ENCODE data around the gene GALNT17. TPM values are rescaled to one million over a fixed set of nuclear protein-coding genes. Genes with fewer than 3 reads are reported as not detected.

Gene GALNT17
- 0.36 TPM for total RNA-seq

DNA sequence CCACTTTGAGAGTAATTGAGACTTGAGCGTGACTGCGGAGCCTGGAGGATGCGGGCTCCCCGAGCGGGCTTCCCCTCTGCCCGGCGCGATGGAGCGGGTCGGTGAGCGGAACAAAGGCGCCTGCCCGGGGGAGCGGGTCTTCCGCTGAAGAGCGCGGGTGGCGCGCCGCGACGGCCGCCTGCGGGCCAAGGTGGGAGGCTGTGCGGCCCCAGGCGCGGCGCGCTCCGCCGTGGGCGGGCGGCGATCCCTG lies at the start of gene GALNT17:
GALNT17 (plus strand) TSS at position 18 of the 250 bp plus-strand sequence.
- no peak for ATAC-seq

DNA sequence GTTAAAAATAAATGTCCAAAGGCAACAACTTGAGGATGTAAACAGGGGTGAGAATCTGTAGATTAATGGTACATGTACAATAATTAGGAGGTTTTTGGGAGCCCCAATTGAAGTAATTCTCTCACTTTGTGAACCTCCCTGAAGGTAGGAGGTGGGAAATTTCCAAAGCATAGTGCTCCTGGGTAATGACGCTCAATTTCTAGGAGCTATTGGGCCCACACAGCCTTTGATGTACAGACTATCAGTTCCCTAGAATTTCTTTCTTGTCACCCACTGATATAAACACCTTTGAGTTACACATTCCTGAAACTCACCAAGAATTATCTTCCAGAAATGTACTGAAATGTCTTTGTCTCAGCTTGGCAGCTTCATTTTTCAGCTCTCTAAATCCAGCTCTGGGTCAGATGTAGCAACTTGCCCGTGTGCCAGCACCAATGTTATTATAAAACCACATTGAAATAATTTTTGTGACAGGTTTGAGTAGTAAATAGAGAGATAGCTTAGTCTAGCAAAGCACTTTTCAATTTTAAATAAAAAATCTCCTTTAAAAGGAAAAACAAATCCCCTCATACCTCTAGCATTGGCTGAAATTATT lies 36.6 kb upstream of the GALNT17 start:
- ATAC-seq: no peak

DNA sequence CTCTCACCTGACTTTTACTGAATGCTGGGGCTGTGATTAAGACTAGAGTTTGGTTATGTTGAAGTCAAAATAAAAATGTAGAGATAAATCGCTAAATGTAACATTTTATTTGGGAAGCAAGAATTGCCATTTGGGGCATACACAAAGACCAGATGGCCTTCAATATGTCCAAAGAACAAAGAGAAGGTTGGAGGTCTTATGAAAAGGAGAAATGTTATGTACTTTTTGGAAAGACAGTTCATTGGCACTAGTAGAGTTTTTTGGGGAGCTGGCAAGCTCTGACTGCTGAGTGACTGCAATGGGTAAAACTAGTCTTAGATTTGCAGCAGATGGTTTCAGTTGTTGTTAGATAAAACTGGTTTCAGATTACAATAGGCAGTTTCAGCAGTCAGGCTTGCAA lies 35.6 kb upstream of the GALNT17 start:
- ATAC-seq: no peak

DNA sequence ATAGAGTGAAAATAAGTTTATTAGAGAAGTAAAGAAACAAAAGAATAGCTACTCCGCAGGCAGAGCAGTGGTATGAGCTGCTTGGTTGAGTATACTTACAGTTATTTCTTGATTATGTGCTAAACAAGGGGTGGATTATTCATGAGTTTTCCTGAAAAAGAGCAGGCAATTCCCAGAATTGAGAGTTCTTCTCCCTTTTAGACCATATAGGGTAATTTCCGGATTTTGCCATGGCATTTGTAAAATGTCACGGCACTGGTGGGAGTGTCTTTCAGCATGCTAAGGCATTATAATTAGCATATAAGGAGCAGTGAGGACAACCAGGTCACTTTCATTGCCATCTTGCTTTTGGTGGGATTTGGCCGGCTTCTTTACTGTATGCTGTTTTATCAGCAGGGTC lies 25.7 kb upstream of the GALNT17 start:
- no peak for ATAC-seq

DNA sequence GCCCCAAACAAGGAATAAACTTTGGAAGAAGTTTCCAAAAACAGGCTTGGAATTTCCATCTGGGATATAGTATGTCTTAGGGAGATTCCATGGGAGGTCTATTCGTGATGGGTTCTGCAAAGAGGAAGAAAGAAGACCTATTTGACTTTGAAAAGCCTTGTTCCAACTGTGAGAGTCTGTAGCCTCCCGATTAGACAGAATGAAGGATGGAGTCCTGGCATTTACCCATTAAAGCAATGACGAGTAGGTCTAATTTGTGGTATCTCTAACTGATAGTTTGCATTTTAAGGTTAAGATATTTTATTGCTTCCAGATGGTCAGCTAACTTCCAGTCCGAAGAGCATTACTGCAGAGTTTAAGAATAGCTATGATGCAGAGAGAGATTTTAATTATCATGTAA lies 19.5 kb upstream of the GALNT17 start:
- no peak for ATAC-seq

DNA sequence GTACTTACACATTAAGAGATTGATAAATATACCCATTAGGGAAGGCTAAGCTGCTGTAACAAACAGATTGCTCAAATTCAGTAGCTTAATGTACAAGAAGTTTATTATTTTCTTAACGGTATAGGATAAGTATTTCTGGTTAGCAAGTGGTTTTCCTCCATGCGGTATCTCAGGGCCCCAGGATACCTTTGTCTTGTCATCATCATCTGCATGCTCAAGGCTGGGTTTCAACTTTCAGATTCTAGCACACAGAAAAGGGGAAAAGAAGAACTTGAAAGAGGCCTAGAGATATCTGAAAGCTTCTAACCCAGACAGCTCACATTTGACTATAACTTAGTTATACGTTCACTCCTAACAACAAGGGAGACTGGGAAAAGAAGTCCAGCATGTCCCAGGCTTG lies 11.8 kb upstream of the GALNT17 start:
- no peak for ATAC-seq

DNA sequence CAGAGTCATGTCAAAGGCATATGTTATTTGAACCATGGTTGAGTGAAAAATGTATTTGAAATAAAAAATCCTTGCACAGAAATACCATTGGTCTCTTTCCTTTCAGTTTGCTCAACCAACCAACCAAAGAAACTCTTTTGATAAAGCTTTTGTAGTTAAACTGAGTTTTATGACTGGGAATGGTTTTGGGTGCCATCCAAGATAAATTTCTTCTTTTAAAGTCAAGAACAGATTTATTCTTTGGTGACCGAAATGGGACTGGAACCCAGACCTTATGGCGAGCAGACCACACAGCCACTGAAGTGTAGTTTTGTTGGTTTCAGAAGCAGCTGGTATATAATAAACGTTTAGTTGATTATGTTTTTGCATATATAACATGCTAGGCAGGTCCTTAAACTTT lies 2.8 kb upstream of the GALNT17 start:
- no peak for ATAC-seq

DNA sequence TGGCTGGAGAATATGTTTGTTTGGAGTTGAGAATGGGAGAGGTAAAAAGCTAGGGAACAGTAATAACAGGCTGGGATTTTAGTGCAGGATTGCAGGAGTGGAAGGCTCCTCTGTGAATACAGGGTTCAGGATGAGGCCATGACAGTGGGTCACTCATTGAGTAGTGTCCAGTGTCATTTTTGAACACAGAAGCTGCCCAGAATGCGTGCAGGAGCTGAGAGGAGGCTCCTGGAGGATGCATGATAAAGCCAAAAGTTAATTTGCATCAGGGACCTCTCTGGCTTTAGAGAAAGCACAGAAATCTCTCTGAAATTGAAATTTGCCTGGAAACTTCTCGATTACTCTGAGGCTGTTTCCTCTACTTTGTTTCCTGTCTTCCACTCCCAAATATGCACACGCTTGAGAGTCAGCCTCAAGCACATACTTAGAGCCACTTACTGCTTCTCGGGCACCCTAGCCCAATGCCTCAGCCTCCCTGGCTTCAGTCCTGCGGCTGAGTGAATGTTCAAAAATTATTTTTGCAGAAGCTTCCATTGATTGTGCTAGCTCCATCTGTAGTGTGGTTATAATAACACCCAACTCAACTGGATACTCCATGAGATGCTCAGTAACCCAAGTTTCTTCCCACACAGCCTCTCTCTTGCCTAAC lies 1.8 kb upstream of the GALNT17 start:
- ATAC-seq: no peak

DNA sequence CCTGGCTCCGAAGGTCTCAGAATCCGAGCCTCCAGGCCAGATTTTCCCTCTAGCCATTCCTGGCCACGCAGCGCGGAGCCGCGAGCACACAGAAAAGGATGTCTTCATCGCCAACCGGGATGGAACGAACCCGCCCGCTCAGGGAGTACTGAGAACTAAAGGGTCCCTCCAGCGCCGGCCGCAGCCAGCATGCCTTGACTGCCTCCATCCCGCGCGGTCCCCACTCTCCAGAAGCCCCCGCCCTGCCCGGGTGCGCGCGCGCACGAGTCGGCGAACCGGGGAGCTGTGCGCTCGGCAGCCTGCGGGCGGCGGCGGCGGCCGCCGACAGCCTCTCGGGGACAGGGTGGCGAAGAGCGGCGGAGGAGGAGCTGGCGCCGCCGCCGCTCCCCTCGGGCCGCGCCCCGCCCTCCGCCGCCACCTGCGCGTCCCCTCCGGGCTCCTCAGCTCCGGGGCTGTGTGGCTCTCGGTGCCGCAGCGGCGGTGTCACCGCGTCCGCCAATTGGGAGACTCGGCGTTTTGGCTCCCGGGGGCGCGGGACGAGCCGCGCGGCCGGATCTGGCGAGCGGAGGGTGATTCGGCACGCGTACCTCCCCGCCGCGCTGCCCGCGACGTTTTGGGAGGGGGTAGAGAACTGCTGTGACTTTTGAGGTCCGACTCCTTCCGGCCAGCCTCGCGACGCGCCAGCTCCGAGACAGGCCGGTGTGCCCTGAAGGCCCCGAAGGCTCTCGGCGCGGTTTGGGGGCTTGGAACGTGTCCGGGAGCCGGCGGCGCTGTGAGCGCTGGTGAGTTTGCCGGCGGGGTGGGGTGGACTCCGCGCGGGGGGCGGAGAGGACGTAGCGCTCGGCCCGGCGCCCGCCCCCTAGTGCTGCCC lies 453 bp upstream of the GALNT17 start:
- ATAC-seq: no peak

DNA sequence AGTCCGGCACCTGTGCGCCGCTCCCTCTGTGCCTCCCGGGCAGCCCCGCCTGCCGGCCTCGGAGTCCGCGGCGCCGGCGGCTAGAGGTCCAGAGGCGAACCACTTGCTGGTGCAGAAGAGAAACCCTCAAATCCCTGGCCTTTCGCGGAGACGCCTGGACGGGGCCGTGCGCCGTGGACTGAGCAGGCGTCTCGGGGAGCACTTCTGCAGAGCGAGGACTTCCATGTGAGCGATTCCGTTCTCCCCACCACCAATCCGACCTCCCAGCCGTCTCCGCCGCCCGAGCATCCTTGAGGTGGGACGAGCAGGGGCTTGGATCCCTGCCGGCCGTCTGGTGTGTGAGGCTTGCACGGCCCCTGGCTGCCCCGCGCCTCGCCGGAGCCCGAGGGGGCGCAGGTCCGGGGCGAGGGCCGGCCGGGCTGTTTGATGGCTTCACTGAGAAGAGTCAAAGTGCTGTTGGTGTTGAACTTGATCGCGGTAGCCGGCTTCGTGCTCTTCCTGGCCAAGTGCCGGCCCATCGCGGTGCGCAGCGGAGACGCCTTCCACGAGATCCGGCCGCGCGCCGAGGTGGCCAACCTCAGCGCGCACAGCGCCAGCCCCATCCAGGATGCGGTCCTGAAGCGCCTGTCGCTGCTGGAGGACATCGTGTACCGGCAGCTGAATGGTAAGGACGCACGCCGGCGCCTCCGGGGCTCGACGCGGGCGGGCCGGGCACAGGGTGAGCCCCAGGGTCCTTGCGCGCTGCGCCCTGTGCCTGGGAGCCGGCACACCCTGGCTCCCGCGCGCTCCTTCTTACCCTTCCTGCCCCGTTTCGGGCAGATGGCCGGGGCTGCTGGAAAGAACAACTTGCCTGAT lies 660 bp downstream of the GALNT17 start:
- ATAC-seq: no peak

DNA sequence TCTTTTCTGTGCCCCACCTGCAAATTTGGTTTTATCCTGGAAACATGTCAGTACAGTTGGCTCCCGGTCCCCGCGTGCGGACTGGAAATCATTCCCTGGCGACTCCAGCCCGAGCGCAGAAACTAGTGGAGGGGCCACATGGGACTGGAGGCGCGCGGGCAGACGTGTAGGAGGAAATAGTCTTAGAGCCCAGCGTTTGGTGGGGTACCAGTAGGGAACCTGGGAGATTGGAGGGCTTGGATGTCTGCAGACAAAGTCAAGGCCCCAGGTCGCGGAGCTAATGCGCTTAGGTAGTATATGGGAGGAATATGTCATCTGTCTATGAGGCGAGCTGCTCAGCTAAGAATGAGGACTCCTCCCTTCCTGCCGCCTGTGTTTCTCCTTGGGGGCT lies 1.3 kb downstream of the GALNT17 start:
- no peak for ATAC-seq

DNA sequence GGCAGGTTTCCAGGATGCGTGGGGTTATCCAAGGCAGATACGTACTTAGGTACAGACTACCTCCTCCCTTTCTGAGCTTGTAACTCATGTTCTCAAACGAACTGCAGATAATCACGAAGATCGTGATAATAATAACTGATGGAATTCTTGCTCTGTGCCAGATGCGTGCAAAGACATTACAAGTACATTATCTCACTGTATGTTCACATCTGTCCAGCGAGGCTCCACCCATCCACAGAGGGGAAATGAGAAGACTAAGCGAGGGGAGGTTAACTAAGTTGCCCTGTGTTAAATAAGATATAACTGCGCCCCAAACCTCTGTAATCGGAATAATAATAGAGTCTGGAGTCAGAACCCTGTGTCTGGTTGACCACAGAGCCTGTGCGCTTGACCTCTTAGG lies 1.9 kb downstream of the GALNT17 start:
- ATAC-seq: no peak

DNA sequence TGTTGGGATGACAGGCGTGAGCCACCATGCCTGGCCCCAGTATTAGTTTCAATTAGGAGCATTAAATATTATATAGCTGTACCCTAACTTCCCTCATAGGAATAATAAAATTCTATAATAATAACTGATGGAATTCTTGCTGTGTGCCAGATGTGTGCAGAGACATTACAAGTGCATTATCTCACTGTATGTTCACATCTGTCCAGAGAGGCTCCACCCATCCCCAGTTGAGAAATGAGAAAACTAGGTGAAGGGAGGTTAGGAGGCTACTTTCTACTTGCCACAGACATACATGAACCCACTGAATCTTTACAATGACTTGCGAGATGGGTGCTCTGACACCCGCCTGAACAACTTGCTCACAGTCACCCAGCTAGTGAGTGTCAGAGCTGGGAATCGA lies 3.2 kb downstream of the GALNT17 start:
- ATAC-seq: no peak

DNA sequence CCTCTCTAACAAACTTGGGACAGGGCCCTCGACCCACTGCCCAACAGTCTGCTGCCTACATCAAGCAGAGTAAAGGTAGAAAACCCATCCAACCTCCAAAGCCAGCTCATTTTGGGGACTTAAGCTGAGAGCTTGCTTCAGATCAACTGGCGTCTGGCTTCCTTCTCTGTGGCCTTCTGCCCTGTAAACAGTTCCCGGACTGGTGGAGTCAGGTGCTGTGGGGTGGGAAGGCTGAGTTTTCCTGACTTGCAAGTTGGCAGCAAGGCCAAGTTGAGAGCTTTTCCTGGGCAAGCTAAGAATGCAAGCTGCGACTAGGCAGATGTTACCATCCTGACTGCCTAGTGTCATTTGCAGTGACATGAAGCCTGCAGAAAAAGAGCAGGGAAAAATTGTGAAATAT lies 3.7 kb downstream of the GALNT17 start:
- ATAC-seq: no peak

DNA sequence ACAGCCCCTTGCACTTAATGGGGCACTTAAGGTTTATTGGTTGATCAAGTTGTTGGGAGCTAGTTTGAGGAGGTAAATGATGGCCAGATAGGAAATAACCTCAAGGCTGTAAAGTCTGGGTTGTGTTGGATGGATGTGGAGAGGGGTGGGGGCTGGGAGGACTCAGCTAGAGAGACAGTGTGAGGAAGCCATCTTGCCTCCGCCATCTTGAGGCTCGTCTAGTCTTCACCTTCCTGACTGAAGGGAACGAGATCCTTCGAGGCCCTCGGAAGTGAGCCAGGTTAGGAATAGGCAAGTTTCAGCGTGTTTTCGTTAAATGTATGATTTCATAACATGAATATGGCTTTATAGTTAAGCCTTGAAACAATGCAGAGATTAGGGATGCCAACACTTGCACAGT lies 5.5 kb downstream of the GALNT17 start:
- no peak for ATAC-seq

DNA sequence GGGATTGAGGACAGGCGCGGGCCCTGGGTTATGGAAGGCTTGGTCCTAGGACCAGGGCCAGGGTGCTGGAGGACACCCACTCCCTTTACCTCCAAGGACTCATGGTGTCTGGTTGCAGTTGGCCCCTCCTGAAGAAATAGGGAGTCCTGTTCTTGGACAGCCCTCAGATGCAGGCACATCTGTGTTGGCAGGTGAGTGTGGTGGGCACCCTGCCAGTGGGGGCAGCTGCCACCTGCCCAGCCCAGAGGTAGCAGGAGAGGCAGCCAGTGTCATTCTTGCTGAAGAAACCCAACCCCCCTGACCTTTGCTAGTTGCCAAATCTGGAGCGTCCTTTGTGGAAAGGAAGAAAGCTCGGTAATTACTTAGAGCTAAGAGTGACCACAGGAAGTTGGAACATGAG lies 8.3 kb downstream of the GALNT17 start:
- ATAC-seq: no peak

DNA sequence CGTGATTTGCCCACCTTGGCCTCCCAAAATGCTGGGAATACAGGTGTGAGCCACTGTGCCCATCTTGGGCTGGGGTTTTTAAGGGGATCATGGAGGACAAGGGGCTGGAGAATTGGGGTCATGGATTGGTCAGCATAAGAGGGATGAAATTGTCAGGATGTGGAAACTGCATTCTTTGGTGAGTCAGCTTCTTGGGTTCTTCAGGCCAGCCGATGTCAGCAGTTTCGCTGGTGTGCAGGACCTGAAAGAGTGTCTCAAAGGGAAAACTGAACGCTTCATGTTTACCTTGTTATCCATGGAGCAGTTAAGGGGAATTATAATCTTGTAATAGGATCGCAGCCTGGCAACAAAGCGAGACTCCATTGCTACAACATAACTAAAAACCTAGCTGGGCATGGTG lies 13.0 kb downstream of the GALNT17 start:
- ATAC-seq: no peak

DNA sequence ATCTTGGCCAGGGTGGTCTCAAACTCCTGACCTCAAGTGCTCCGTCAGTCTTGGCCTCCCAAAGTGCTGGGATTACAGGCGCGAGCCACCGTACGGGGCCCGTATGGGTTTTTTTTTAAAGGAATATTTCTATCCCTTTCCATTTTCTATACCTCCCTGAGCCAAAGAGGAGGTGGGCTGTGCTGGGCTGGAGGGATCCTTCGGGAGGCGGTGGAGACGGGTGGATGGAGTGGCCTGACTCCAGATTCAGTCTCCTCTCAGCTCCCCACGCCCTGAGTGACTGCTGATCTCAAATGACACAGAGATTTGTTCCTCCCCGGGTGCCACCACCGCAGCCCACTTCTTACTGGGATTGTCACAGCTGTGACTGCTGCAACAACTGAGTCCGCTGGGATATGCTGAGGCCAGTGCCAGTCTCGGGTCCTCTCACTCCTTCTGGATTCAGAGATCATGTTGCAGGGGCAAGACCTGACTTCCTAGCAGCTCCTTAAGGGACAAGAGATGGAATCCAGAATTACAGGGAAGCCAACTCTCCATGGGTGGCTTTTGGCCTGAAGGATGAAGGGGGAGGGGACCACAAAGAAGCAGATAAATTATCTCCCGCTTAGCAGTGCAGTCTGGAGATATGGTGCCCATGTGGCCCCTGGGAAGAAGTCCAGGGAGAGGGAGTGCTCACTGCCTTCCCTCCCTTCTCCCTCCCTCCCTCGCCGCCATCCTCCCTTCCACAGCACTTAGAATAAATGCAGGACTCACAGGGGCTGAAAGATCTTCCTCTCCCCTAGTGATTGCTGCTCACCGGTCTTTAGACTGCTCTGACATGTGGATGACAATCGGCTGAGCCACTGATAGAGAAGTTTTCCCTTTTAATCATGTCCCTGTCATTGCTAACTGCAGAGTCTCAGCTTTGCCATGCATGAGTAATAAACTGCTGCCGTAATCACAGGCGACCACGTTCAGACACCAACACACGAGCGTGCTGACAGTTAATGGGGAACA lies 14.3 kb downstream of the GALNT17 start:
- no peak for ATAC-seq

DNA sequence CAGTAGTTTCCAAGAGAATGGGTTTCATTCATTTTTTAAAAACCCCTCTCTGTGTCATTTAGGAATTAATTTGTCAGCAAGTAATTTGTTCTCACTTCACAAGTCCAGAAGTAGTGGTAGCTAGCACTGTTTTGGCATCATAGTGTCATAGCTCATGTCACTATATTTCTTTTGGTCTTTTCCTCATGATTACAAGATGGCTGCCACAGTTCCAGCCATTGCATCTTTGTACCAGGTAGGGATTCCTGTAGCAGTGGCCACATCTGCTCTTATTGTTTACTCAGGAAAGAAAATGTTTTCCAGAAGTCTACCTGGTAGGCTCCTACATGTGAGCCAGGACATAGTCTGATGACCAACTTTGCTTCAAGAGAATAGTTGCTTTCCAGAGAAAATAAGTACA lies 16.2 kb downstream of the GALNT17 start:
- no peak for ATAC-seq

DNA sequence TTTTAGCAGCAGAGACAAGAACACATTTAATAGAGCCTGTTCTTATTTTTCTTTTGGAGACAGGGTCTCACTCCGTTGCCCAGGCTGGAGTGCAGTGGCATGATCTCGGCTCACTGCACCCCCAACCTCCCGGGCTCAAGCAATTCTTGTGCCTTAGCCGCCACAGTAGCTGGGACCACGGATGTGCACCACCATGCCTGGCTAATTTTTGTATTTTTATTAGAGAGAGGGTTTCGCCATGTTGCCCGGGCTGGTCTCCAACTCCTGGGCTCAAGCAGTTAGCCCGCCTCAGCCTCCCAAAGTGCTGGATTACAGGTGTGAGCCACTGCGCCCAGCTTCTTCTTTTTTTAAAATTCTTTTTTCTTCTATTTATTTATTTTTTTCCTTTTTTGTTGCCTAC lies 23.3 kb downstream of the GALNT17 start:
- ATAC-seq: no peak

DNA sequence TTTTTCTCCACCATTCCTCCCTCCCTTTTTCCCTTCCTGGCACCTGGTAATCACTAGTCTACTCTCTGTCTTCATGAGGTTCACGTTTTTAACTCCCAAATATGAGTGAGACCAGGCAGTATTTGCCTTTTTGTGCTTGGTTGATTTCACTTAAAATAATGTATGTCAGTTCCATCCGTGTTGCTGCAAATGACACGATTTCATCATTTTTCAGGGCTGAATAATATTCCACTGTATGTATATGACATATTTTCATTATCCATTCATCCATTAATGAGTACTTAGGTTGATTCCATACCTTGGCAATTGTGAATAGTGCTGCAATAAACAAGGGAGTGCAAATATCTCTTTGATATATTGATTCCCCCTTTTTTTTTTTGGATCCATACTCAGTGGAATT lies 25.8 kb downstream of the GALNT17 start:
- ATAC-seq: no peak

DNA sequence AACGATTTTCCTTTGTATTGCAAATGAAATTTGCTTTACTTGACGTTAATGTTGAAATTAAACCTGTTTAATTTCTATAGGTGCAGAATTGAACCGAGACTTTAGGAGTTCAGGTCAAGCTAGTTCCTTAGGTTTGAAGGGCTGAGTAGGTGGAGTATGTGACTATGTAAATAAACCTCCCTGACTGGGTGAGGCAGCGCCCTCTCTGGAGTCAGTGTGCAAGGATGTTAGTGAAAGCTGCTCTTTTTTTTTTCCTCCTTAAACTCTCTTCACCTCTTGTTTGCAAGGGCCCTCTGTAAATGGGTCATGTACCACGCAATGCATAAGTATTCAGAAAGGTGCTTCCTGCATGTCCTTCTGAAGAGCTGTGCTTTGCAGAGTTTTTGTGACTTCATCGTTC lies 33.8 kb downstream of the GALNT17 start:
- no peak for ATAC-seq

Data from esophagus mucosa (tissue), 1 donor.